ENCODE results near the gene MYCBPAP.

MYCBPAP gene

DNA sequence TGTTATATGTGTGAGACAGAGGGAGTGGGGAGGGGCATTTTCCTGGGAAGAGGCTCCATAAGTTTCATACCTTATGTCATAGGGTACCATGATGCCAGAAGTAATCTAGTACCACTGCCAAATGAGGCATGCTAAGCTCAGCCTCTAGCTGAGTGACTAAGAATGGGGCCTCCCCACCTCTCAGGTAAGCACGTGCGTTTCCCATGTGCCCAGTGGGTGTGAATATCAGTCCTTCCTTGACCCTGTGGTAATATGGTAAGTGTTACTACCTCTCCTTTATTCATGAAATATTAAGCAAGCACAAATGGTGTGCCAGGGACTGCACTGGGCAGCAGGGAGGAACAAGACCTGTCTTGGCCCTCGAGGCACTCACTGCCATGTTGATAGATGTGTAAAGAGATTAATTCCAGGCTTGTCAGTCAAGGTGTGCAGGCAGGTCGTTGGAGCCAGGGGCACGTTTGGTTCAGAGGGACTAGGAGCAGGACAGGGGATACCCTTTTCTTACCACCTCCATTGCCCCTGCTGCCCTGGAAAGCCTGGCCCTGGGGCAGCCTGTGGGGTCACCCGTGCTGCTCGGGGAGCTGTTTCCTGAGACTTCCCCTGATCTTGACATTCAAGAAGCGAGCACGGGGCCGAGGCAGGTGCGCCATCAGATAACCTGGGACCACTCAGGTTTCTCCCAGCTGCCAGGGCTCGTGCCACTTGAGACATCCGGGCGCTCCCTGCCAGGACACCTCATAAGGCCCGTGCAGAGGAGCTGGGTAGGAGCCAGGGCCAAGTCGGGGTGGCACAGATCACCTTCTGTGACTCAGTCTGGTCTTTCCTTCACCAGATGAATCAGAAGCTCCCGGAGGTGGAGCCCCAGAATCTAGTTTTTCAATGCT is 20.8 kb upstream of the MYCBPAP start:
- no peak for DNase-seq (ENCODE audit: low read depth in 1 of 2, low spot score in 1 of 2)

DNA sequence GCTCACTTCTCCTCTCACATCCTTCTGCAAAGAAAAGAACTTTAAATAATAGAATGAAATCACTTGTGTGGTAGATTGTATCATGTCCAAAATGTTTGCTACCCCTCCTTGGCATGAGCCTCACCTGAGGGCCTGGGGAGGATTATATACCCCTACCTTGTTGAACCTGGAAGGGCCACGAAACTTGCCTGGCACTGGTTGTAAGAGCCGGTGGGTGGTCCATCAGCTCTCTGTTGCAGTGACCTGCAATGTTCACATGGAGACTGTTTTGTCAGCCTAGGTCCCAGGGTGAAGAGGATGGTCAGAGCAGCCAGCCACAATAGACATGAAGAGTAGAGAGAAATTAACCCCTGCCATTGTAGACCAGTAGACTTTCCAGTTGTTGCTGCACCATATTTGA is 19.4 kb upstream of the MYCBPAP start:
- no peak for DNase-seq (ENCODE audit: low read depth in 1 of 2, low spot score in 1 of 2)

DNA sequence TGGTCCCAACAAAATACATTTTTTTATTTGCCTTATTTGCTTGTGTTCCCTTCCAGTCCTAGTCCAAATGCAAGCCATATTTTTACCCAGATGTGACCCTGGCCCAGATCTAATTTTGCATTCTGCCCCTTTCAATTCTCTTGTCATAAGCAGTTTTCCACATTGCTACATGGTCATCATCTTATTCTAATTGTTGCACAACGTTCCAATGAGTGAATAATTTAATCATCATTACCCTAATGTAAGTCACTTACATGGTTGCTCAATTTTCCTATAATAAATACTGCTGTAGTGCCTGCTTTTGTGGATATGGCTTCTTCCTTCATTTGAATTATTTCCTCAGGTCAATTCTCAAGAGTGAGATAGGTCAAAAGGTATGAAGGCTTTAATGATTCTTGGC is 16.7 kb upstream of the MYCBPAP start:
- no peak for DNase-seq (ENCODE audit: low read depth in 1 of 2, low spot score in 1 of 2)

DNA sequence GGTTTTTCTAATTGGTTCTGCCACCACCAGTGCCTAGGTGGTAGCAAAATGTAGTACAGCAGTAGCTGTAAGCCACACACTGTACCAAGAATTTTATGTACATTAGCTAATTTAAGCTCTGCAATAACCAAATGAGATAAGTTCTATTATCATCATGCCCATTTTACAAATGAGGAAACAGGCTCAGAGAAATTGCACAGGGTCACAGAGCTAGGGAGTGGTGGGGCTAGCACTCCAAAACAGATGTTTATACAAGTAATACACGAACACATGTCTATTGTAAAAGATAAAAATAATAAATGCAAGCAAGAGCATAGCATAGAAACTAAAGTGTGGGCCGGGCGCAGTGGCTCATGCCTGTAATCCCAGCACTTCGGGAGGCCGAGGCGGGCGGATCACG is 16.0 kb upstream of the MYCBPAP start:
- DNase-seq (ENCODE audit: low read depth in 1 of 2, low spot score in 1 of 2) = no peak

DNA sequence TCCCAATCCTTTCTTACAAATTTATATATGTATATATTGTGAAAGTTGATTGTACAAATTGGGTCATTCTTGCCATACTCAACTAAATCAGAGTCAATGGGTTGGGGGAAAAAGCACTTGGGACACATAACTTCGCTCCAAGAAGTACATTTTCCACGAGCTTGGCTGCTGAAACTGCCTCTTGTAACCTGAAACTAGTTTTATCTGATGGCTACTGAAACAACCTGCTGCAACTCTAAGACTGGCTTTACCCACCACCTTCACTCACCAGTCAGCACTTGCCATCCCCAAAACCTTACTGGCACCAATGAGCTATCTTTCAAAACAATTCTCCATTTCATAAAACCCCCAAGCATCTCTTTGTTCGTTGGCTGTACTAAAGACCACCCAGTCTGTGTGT is 14.5 kb upstream of the MYCBPAP start:
- DNase-seq (ENCODE audit: low read depth in 1 of 2, low spot score in 1 of 2) = no peak

DNA sequence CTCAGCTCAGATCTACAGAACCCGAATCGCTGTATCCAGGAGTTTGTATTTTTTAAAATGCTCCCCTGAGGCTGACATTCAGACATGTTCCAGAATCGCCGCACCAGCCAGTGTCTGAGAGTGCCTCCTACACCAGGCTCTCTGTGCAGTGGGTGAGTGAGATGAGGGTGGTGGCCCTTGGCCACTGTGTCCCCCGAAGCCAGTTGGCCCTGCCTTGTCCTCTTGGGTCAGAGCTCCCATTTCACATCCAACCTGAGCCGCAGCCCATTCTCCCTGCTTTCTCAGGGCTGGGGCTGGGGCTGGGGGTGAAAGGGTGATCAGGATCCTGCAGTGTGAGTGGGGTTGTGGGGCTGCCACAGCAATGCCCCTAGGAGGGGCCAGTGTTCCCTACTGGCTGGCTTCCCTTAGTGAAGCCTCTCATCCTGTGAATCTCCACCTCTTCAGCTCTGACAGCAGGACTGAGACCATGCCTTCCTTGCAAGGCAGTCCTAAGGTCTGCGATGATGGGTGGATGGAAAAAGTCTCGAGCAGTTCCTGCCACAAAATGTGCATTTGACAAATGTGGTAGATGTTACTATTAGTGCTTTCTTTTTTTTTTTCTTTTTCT is 12.9 kb upstream of the MYCBPAP start:
- no peak for DNase-seq (ENCODE audit: low read depth in 1 of 2, low spot score in 1 of 2)

DNA sequence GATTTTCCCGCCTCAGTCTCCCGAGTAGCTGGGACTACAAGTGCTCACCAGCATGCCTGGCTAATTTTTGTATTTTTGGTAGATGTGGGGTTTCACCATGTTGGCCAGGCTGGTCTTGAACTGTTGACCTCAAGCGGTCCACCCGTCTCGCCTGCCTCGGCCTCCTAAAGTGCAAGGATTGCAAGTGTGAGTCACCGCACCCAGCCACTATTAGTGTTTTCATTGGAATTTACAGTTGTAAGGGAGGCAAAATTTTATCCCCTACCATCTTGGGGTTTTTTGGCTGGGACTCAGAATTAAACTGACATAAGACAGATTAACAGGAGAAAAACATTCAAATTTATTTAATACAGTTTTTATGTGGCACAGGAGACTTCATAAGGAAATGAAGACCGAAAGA is 12.3 kb upstream of the MYCBPAP start:
- no peak for DNase-seq (ENCODE audit: low read depth in 1 of 2, low spot score in 1 of 2)

DNA sequence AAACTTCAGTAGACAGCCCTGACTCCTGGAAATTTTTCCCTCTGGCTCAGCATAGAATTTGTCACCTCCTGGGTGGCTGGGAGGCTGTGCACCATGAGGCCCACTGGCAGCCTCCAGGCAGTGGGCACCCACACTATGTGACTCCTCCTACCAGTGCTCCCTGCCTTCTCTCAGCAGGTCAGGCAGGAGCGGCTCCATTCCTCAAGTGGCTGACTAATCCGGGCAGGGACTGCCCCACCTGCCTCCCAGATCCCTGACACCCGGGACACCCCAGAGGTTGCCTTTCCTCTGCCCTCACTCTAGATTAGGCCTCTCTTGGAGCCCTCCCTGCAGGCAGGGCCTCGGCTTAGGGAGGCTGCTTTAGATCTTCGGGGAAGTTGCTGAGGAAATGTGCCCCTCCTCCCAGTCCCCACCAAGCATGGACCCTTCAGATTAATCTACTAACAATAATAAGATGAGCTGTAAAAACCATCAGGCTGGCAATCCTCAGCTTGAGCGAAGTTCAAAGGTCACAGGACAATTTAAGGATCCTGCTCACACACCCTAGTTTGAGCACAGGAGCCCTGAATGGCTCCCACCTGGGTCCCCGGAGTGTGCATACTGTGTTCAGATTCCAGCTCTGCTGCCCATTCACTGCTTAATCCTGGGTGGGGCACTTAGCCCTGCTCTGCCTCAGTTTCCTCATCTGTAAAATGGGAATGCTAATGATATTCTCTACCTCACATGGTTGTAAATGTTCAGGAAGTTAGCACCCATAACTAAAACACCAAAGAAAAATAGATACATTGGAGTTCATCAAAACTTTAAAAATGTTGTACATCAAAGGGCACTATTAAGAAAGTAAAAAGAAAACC is 10.0 kb upstream of the MYCBPAP start:
- no peak for DNase-seq (ENCODE audit: low read depth in 1 of 2, low spot score in 1 of 2)

DNA sequence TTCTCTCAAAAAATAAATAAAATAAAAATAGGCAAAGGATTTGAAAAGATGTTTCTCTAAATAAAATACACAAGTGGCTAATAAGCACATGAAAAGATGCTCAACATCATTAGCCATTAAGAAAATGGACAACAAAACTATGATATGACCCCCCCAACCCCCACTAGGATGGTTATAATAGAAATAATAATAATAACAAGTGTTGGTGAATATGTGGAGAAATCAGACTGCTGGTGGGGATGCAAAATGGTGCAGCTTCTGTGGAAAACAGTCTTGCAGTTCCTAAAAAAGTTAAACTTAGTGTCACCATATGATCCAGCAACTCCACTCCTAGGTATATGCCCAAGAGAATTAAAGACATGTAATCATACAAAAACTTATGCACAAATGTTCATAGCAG is 9.0 kb upstream of the MYCBPAP start:
- DNase-seq (ENCODE audit: low read depth in 1 of 2, low spot score in 1 of 2) = no peak

DNA sequence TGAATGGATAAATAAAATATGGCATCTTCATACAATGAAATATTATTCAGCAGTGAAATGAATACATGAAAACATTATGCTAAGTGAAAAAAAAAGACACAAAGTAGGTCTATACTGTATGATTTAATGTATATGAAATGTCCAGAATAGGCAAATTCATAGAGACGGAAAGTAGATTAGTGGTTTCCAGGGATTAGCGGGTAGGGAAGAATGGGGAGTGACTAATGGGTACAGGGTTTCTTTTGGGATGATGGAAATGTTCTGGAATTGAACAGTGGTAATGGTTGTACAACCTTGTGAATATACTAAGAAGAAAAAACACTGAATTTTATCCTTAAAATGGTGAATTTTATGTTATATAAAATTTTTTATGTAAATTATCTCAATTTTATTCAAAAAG is 8.5 kb upstream of the MYCBPAP start:
- no peak for DNase-seq (ENCODE audit: low read depth in 1 of 2, low spot score in 1 of 2)

DNA sequence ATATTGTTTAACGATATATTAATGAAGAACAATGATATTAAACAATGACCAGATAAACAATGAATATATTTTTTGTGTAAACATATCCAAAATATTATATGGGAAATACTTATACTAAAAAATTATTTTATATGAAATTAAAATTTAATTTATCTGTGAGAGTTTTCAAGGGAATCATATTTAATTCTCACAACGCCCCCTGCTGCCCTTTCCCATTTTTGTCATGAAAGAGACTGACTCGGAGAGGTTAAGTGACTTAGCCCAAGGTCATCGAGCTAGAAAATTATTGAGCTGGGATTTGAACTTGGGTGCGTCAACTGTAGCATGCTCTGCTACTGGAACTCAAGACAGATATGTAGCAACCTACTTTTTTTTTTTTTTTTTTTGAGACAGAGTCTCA is 7.2 kb upstream of the MYCBPAP start:
- no peak for DNase-seq (ENCODE audit: low read depth in 1 of 2, low spot score in 1 of 2)

DNA sequence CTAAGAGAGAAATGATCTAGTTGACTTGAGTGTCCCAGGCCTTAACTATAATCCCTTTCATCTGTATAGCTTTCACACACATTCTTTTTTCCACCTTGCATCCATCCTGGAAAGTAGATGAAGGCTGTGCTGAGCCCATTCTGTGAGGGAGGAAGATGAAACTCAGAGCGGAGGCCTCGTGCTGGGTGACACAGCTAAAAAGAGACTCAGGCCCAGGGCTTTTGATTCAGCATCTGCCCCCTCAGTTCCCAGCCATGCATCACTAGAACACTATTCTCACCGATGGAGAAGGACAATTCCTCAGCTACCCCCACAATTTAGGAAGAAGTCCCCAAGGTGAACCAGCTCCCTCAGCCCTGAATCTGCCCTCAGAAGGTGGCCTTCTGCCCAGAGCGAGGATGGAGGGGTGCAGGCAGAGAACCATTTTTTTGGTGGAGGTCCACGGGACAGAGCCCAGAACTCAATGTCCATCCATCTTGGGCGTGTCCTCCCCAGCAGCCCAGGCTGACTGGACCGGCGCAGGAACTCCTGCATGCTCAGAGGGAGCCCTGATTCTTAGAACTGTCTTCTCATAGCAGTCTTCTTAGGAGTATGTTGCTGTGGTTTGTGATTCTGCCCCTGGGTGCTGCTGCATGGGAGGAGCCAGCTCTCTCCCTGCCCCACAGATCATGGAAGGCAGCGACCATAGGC is 5.8 kb upstream of the MYCBPAP start:
- DNase-seq (ENCODE audit: low read depth in 1 of 2, low spot score in 1 of 2) = no peak

DNA sequence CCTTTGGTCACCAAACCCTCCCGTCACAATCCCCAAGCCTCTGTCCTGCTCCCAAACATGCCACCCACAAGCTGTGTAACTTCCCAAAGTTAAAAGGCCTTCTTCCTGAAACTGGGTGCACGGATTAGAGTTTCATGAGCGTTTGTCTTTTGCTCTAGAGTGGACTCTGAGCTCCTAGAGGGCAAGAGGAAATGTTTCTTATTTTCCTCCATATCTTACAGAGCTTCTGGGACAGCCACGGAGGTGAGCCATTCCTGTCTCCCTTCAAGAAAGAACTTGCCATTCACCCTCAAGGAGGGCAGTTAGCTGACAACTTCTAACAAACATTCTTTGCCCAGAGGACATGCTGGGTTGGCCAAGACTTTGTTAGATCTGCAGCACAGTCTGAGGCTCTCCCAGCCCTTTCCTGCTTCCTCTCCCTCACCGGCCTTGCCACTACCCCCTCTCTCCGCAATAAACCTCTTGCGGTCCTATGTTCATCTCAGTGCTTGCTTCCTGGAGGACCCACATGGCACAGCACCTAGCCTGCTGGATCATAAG is 2.6 kb upstream of the MYCBPAP start:
- DNase-seq (ENCODE audit: low read depth in 1 of 2, low spot score in 1 of 2) = no peak

DNA sequence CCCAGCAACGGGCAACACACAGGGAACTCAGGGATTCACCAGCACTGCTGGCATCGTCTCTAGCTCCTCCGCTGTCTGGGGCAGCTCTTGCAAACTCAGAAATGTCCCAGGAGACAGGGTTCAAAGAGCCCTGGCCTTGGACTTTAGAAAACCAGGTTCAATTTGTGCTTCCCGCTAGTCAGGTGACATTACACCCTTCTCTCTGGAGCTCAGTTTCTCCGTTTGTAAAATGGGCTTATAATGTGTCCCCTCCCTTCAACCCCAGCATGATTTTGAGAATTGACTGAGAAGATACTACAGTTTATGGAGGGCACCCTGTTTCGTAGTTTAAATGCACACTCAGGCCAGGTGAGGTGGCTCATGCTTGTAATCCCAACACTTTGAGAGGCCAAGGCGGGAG is 1.9 kb upstream of the MYCBPAP start:
- DNase-seq (ENCODE audit: low read depth in 1 of 2, low spot score in 1 of 2) = no peak

DNA sequence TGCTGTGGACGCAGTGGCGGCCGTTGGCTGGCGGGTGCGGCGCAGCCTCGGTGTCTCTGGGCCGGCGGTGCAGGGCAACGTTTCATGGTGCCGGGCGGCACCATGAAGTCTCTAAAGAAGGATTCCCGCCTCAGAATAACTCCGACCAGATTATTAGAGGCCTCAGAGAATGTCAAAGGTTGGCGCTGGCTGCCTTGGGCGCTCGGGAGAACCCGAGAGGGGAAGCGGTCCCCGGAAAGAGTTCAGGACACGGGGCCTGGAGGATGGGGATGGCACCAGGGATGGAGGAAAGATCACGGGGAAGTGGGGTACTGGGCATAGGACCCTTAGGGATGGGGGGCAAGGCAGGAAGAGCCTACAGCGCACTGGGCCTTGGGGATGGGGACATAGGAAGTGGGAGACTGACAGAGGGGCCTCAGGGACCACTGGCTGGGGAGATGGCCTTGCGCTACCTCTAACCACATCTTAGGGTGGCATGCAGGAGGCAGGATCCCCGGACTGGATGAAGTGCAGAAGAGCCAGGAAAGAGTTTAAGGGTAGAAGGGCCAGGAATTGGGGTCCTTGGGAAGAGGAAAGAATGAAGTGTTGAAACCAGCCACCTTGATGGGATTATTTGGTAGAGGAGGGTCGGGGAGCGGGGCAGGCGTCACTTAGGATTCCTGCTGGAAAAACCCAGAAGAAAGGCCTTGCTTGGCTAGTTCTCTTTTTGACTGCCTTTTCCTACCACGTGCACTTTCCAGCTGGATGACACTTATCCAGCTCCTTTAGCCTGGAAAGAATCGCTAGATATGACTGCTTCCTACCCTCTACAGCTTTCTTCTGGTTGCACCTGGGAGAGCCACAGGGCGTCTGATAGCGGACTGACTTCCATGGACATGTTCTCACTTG is 578 bp downstream of the MYCBPAP start:
- DNase-seq (ENCODE audit: low read depth in 1 of 2, low spot score in 1 of 2) = no peak

DNA sequence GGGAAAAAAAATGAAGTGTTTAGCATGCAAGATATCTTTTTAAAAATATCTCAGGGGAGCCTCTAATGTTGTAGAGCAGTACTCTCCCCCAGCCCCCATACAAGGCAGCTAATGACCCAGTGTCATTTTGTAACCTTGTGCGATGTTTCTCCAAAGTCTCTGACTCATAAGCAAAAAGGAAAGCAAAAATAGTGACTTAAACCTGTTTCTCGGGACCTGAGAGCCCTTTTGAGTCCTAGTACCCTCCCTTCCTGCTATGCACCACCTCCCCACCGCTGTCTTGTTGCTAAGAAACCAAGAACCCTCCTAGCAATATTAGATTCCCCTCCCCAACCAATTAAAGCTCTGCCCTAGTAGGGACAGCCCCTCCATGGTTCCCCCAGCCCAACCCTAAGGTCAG is 2.8 kb downstream of the MYCBPAP start:
- DNase-seq (ENCODE audit: low read depth in 1 of 2, low spot score in 1 of 2) = no peak

DNA sequence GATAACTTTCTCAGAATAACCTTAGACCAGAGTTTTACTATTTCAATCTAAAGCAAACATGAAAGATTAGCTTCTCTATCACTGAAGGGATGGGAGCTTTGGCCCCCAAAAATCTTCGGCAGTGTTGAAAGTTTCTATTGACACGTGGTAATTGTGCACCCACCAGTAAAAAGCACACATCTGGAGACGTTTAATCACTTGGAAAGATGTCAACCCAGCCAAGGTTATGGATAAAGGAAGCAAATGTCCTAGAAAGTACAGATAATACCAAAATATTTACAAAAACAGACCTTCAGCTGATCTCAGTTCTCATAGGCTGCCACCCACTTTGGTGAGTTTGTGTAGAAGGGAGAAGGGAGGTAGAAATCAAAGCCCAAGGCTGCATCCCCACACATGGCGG is 5.3 kb downstream of the MYCBPAP start:
- no peak for DNase-seq (ENCODE audit: low read depth in 1 of 2, low spot score in 1 of 2)

DNA sequence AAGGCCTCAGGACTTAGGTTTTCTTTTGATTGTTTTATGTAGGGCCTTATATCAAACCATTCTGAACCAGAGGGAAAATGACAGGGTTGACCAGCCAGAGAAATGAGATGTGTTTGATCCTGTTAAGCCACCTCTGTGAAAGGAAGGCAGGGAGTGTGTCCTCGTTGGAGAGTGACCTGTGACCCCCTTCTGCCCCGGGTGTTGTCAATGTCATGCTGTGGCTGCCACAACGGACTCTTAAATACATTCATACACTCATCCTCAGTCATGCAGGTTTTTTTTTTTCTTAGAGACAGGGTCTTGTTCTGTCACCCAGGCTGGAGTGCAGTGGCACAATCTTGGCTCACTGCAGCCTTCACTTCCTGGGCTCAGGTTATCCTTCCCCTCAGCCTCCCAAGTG is 6.1 kb downstream of the MYCBPAP start:
- no peak for DNase-seq (ENCODE audit: low read depth in 1 of 2, low spot score in 1 of 2)

DNA sequence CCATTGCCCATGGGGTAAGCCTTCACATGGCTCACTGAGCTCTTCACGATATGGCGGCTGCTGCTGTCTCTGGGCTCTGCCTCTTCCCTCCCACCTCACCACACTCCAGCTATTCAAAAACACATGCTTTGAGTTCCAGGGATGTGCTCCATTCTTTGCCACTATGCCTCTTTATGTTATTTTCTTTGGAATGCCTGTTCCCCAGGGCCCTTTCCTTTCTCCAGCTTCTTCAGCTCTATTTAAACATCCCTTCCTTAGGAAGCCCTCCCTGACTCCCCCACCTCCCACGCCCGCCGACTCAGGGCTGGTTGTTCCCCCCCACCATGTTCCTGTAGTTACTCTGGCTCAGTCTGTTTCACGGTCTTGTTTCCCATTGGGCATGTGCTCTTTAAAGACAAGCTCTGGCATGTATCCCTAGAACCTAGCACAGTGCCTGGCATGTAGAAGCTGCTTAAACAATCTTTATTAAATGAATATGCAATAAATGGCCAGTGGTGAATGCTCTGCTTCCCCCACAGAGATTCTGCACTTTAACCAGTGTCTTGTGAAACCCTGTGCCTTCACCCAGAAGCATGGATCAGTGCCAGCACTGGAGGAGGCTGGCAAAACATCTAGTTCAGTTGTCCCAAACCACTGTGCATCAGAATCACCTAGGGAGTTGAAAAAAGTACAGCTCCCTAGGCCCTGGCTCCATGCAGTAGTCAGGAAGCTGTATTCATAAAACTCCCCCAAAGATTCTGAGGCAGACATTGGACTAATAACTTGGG is 6.9 kb downstream of the MYCBPAP start:
- DNase-seq (ENCODE audit: low read depth in 1 of 2, low spot score in 1 of 2) = no peak

Data from activated T-helper 1 cell treated with anti-CD3 and anti-CD28 coated beads, Interleukin-2, amount 50 U/mL, for 16 hours (primary cell).